ENCODE data around the gene NANS. TPM values are rescaled to one million over a fixed set of nuclear protein-coding genes. Genes with fewer than 3 reads are reported as not detected.
"Not testable (repeated sequence)": the region's sequence is repeated elsewhere in the genome, so short reads cannot be mapped to it uniquely, and the experiment has no call there.

The NANS gene
- total and polyA plus RNA-seq, 5 donors: 25.0 to 37.2 (median 32.0) TPM

DNA sequence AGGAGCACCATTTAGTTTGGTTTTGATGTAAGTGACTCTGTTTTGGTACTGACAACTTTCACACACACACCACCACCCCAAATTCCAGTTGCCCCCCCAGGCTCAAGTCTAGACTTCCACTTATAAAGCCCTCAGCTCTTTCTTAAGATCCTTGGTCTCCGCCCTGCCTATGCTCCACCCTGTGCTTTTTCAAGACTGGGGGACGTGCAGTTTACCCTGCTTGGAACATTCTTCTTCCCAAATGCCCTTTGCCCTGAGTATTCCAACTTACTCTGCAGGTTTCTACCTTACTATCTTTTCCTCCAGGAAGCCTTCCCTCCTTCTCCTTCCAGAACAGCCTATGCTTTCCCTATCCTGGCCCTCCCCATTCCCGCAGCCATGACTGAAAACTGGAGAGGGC, 63.9 kb downstream of the NANS start:
- WGBS: 59% methylated on average over 3 of the region's 3 CpGs
- no peak for ATAC-seq
- intact Hi-C loops (cut with DNase I): no loop called here

DNA sequence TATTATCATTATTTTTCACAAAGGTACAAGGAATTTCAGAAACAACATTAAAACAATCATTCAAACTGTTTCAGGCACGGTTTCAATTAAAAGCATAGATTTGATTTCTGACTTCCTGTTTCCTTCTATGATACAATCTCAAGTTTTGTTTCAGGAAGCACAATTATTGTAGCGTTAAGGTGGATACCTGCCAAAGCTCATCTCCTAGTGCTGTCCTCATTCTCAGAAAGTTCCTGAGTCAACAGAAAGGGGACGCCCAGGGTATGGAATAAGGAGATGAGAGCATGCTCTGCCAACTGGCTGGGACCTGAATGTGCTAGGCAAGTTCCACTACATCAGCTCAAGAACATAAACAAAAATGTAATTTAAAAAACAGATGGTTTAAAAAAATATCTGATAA, 64.5 kb downstream of the NANS start:
- no peaks in the 10 kb centered on the region for H3K9me3 ChIP-seq (ENCODE audit: control insufficient read depth, low read length)
- intact Hi-C loops (cut with DNase I): no loop called here
- WGBS: 39% methylated on average over 3 of the region's 3 CpGs
- ATAC-seq: no peak
- H3K27ac ChIP-seq (ENCODE audit: low read length): no peak overlapping the region
- no peak overlapping the region for H3K4me3 ChIP-seq (ENCODE audit: low read length)
- DNase-seq: no peak
- no peaks in the 10 kb centered on the region for H3K27me3 ChIP-seq (ENCODE audit: control insufficient read depth, insufficient read depth)
- H3K4me1 ChIP-seq (ENCODE audit: control insufficient read depth, insufficient read depth, low read length): peaks cover 4% of the 10 kb centered on the region

More for the DNA sequence above, 63.9 kb downstream of the NANS start:
- Histone ChIP-seq H3K27ac (ENCODE audit: low read length) (peak overlapping the region; percentile 33), H3K27me3 (ENCODE audit: control insufficient read depth, insufficient read depth) (no peaks in the 10 kb centered on the region), H3K4me1 (ENCODE audit: control insufficient read depth, insufficient read depth, low read length) (peaks cover 4% of the 10 kb centered on the region), H3K9me3 (ENCODE audit: control insufficient read depth, low read length) (no peaks in the 10 kb centered on the region), H3K4me3 (ENCODE audit: low read length) (no peak overlapping the region)
- no peak for DNase-seq

DNA sequence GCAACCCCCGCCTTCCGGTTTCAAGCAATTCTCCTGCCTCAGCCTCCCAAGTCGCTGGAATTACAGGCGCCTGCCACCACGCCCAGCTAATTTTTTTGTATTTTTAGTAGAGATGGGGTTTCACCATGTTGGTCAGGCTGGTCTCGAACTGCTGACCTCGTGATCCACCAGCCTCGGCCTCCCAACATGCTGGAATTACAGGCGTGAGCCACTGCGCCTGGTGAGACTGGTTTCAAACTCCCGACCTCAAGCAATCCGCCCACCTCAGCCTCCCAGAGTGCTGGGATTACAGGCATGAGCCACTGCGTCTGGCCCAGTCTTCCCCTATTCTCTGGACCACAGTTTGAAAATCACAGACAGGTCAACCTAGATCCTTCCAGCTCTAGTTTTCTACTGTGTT, 67.6 kb downstream of the NANS start:
- H3K4me3 ChIP-seq (ENCODE audit: low read length); H3K27me3 ChIP-seq (ENCODE audit: control insufficient read depth, insufficient read depth); H3K4me1 ChIP-seq (ENCODE audit: control insufficient read depth, insufficient read depth, low read length); DNase-seq; ATAC-seq; H3K27ac ChIP-seq (ENCODE audit: low read length); H3K9me3 ChIP-seq (ENCODE audit: control insufficient read depth, low read length); intact Hi-C loops (cut with DNase I): not testable (repeated sequence)
- 93% methylated on average over 13 of the region's 13 CpGs for WGBS

DNA sequence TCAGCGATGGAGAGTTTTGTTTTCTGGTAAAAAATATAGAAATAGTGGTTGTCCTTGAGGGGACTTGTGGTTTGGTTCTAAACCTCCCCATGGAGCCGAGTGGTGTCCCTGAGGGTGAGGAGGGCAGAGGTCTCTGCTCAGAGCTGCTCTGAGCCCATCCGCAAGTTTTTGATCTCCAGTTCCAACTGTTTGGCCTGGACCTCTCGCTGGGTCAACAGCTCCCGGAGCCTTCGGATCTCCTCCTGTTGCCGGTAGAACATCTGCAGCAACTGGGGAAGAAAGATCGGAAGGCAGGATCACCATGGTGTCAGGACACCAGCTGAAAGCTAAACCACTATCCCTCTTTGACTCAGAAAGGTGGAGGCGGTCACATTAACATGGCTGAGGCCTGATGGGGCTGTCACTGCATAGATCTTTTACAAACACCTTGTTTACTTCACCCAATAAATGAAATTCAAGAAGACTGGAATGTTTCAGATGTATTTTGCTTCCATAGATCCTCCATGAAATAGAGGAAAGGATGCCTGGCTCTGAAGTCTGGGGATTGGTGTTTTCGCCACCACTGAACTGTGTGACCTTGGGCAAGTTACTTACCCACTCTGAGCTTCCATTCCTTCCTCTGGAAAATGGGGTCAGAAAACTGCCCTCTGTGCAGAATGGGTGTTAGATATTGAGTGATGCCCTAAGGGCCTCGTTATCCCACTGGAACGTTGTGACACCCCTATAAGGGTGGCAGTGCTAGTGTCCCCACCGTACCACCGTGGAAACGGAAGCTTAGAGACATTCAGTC, 68.3 kb downstream of the NANS start:
- WGBS: 93% methylated on average over 15 of the region's 15 CpGs
- intact Hi-C loops (cut with DNase I): no loop called here
- no peak for ATAC-seq
- H3K9me3 ChIP-seq (ENCODE audit: control insufficient read depth, low read length): no peaks in the 10 kb centered on the region
- peaks cover 4% of the 10 kb centered on the region for H3K4me1 ChIP-seq (ENCODE audit: control insufficient read depth, insufficient read depth, low read length)
- H3K4me3 ChIP-seq (ENCODE audit: low read length): no peak overlapping the region
- no peaks in the 10 kb centered on the region for H3K27me3 ChIP-seq (ENCODE audit: control insufficient read depth, insufficient read depth)
- H3K27ac ChIP-seq (ENCODE audit: low read length): no peak overlapping the region
- no peak for DNase-seq

DNA sequence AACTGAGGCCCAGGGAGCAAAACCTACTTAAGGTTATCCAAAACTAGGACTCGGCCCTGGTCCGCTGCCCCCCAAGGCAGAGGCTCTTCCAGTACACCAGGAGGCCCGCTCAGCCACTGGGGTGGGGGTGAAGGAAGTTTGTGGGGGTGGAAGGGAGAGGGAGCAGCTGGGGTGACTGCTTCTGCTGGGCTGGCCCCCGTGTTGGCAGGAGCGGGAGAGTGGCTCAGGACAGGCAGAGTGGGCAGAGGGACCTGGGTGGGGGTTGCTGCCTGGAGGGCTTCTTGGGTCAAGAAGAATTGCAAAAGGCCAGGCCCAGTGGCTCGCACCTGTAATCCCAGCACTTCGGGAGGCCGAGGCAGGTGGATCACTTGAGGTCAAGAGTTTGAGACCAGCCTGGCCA, 70.7 kb downstream of the NANS start:
- no peak for ATAC-seq
- no peak for DNase-seq
- Histone ChIP-seq H3K4me1 (ENCODE audit: control insufficient read depth, insufficient read depth, low read length) (no peaks in the 10 kb centered on the region), H3K27me3 (ENCODE audit: control insufficient read depth, insufficient read depth) (no peaks in the 10 kb centered on the region), H3K27ac (ENCODE audit: low read length) (no peak overlapping the region), H3K4me3 (ENCODE audit: low read length) (no peak overlapping the region), H3K9me3 (ENCODE audit: control insufficient read depth, low read length) (no peaks in the 10 kb centered on the region)
- WGBS: 95% methylated on average over 8 of the region's 8 CpGs
- intact Hi-C loops (cut with DNase I): no loop called here

GRCh38 chr9:98128316-98128715, 71.8 kb downstream of the NANS start:
- no peak overlapping the region for H3K27ac ChIP-seq (ENCODE audit: low read length)
- WGBS: 95% methylated on average over 16 of the region's 16 CpGs

DNA sequence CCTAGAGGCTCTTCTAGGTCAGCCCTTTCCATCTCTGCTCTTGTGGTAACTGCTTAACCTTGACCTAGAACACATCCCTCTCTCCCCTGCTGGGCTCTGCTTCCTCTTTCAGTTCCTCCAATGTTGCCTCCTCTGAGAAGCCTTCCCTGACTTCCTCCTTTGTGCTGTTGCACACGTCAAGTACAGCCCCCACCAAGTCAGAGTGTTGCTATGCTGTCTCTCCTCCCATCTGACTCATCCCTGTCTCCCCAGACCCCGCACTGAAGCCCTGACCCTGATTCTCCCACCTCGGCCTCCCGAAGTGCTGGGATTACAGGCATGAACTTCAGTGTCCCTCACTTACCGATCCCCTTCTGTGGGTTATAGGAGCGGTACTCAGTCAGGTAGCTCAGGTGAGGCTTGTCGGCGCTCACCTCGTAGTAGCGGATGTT, 72.9 kb downstream of the NANS start:
- Histone ChIP-seq H3K9me3 (ENCODE audit: control insufficient read depth, low read length) (no peaks in the 10 kb centered on the region), H3K27me3 (ENCODE audit: control insufficient read depth, insufficient read depth) (no peaks in the 10 kb centered on the region), H3K4me3 (ENCODE audit: low read length) (no peak overlapping the region), H3K27ac (ENCODE audit: low read length) (no peak overlapping the region), H3K4me1 (ENCODE audit: control insufficient read depth, insufficient read depth, low read length) (no peaks in the 10 kb centered on the region)
- ATAC-seq (peak; percentile 54 to 69), DNase-seq (no peak)
- intact Hi-C loops (cut with DNase I): no loop called here
- WGBS: 85% methylated on average over 10 of the region's 10 CpGs

More at GRCh38 chr9:98128316-98128715, 71.8 kb downstream of the NANS start:
- ATAC-seq (no peak), DNase-seq (no peak)
- H3K9me3 ChIP-seq (ENCODE audit: control insufficient read depth, low read length): no peaks in the 10 kb centered on the region
- H3K27me3 ChIP-seq (ENCODE audit: control insufficient read depth, insufficient read depth): no peaks in the 10 kb centered on the region
- intact Hi-C loops (cut with DNase I): no loop called here
- no peak overlapping the region for H3K4me3 ChIP-seq (ENCODE audit: low read length)
- H3K4me1 ChIP-seq (ENCODE audit: control insufficient read depth, insufficient read depth, low read length): no peaks in the 10 kb centered on the region

DNA sequence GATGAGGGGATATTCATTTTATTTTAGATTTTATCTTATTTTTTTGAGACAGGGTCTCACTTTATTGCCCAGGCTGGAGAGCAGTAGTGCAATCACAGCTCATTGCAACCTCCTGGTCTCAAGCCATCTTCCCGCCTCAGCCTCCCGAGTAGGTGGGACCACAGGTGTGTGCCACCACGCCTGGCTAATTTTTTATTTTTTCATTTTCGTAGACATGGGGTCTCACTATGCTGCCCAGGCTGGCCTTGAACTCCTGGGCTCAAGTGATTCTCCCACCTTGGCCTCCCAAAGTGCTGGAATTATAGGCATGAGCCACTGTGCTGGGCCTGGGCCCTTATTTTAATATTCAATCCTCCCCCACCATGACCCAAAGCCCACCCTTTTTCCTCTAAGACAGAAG, 73.5 kb downstream of the NANS start:
- H3K4me1 ChIP-seq (ENCODE audit: control insufficient read depth, insufficient read depth, low read length); H3K27me3 ChIP-seq (ENCODE audit: control insufficient read depth, insufficient read depth); intact Hi-C loops (cut with DNase I); DNase-seq; H3K9me3 ChIP-seq (ENCODE audit: control insufficient read depth, low read length); ATAC-seq; H3K4me3 ChIP-seq (ENCODE audit: low read length); H3K27ac ChIP-seq (ENCODE audit: low read length): not testable (repeated sequence)
- 94% methylated on average over 4 of the region's 4 CpGs for whole genome bisulfite sequencing

GRCh38 chr9:98130576-98131228, 74.2 kb downstream of the NANS start:
- 77% methylated on average over 13 of the region's 13 CpGs for WGBS
- intact Hi-C loops (cut with DNase I): no loop called here
- Histone ChIP-seq H3K4me1 (ENCODE audit: control insufficient read depth, insufficient read depth, low read length) (no peaks in the 10 kb centered on the region), H3K27me3 (ENCODE audit: control insufficient read depth, insufficient read depth) (no peaks in the 10 kb centered on the region), H3K4me3 (ENCODE audit: low read length) (no peak overlapping the region), H3K9me3 (ENCODE audit: control insufficient read depth, low read length) (no peaks in the 10 kb centered on the region), H3K27ac (ENCODE audit: low read length) (no peak overlapping the region)
- ATAC-seq (no peak), DNase-seq (no peak)

- 78% methylated on average over 9 of the region's 9 CpGs for WGBS
- intact Hi-C loops (cut with DNase I): no loop called here
- no peak for DNase-seq
- Histone ChIP-seq H3K9me3 (ENCODE audit: control insufficient read depth, low read length) (no peaks in the 10 kb centered on the region), H3K4me3 (ENCODE audit: low read length) (no peak overlapping the region), H3K27ac (ENCODE audit: low read length) (no peak overlapping the region), H3K27me3 (ENCODE audit: control insufficient read depth, insufficient read depth) (no peaks in the 10 kb centered on the region), H3K4me1 (ENCODE audit: control insufficient read depth, insufficient read depth, low read length) (no peaks in the 10 kb centered on the region)
- no peak for ATAC-seq
These were observed 75.6 kb downstream of the NANS start for GRCh38 chr9:98132158-98132557.

All from right cardiac atrium (tissue), 5 donors.